ENCODE results near the gene TTC3. TPM values are rescaled to one million over a fixed set of nuclear protein-coding genes. Genes with fewer than 3 reads are reported as not detected.

Gene TTC3
- total and polyA plus RNA-seq, 2 donors: 56.5 to 670 TPM

GRCh38 chr21:37227071-37228002 is 154.3 kb downstream of the TTC3 start:
- Histone ChIP-seq H3K4me3 (ENCODE audit: low read depth, low read length) (no peak overlapping the region), H3K36me3 (ENCODE audit: insufficient read depth) (peaks cover 2% of the 10 kb centered on the region), H3K4me1 (ENCODE audit: insufficient read depth) (no peaks in the 10 kb centered on the region), H3K27ac (ENCODE audit: low read depth) (no peak overlapping the region)
- 97% methylated on average over 38 of the region's 38 CpGs for WGBS
- DNase-seq (ENCODE audit: extremely low spot score): no peak

GRCh38 chr21:37228003-37228400 is 154.9 kb downstream of the TTC3 start:
- Histone ChIP-seq H3K36me3 (ENCODE audit: insufficient read depth) (peaks cover 5% of the 10 kb centered on the region), H3K4me3 (ENCODE audit: low read depth, low read length) (no peak overlapping the region), H3K27ac (ENCODE audit: low read depth) (no peak overlapping the region), H3K4me1 (ENCODE audit: insufficient read depth) (no peaks in the 10 kb centered on the region)
- no peak for DNase-seq (ENCODE audit: extremely low spot score)
- 97% methylated on average over 16 of the region's 16 CpGs for WGBS

GRCh38 chr21:37230632-37231248 is 157.7 kb downstream of the TTC3 start:
- Histone ChIP-seq H3K4me1 (ENCODE audit: insufficient read depth) (no peaks in the 10 kb centered on the region), H3K4me3 (ENCODE audit: low read depth, low read length) (no peak overlapping the region), H3K36me3 (ENCODE audit: insufficient read depth) (peaks cover 4% of the 10 kb centered on the region), H3K27ac (ENCODE audit: low read depth) (no peak overlapping the region)
- 91% methylated on average over 23 of the region's 23 CpGs for WGBS
- DNase-seq (ENCODE audit: extremely low spot score): no peak

- DNase-seq (ENCODE audit: extremely low spot score): no peak
- 92% methylated on average over 12 of the region's 12 CpGs for WGBS
- Histone ChIP-seq H3K36me3 (ENCODE audit: insufficient read depth) (peaks cover 4% of the 10 kb centered on the region), H3K27ac (ENCODE audit: low read depth) (no peak overlapping the region), H3K4me3 (ENCODE audit: low read depth, low read length) (no peak overlapping the region), H3K4me1 (ENCODE audit: insufficient read depth) (no peaks in the 10 kb centered on the region)
Measured at GRCh38 chr21:37231249-37231645, 158.2 kb downstream of the TTC3 start.

- WGBS: 96% methylated on average over 16 of the region's 16 CpGs
- Histone ChIP-seq H3K27ac (ENCODE audit: low read depth) (no peak overlapping the region), H3K36me3 (ENCODE audit: insufficient read depth) (peaks cover 4% of the 10 kb centered on the region)
Measured at GRCh38 chr21:37231671-37232070, 158.6 kb downstream of the TTC3 start.

GRCh38 chr21:37232274-37233018 is 159.4 kb downstream of the TTC3 start:
- DNase-seq (ENCODE audit: extremely low spot score): no peak
- Histone ChIP-seq H3K27ac (ENCODE audit: low read depth) (no peak overlapping the region), H3K36me3 (ENCODE audit: insufficient read depth) (peaks cover 6% of the 10 kb centered on the region), H3K4me3 (ENCODE audit: low read depth, low read length) (no peak overlapping the region), H3K4me1 (ENCODE audit: insufficient read depth) (no peaks in the 10 kb centered on the region)
- WGBS: 93% methylated on average over 19 of the region's 19 CpGs

More at GRCh38 chr21:37231671-37232070, 158.6 kb downstream of the TTC3 start:
- H3K4me1 ChIP-seq (ENCODE audit: insufficient read depth): no peaks in the 10 kb centered on the region
- H3K4me3 ChIP-seq (ENCODE audit: low read depth, low read length): no peak overlapping the region
- DNase-seq (ENCODE audit: extremely low spot score): no peak

GRCh38 chr21:37233551-37234146 is 160.6 kb downstream of the TTC3 start:
- 95% methylated on average over 9 of the region's 9 CpGs for WGBS
- DNase-seq (ENCODE audit: extremely low spot score): no peak
- Histone ChIP-seq H3K4me3 (ENCODE audit: low read depth, low read length) (no peak overlapping the region), H3K36me3 (ENCODE audit: insufficient read depth) (peaks cover 6% of the 10 kb centered on the region), H3K4me1 (ENCODE audit: insufficient read depth) (no peaks in the 10 kb centered on the region), H3K27ac (ENCODE audit: low read depth) (no peak overlapping the region)

- H3K4me1 ChIP-seq (ENCODE audit: insufficient read depth): no peaks in the 10 kb centered on the region
- H3K27ac ChIP-seq (ENCODE audit: low read depth): no peak overlapping the region
- no peak for DNase-seq (ENCODE audit: extremely low spot score)
- H3K36me3 ChIP-seq (ENCODE audit: insufficient read depth): peaks cover 6% of the 10 kb centered on the region
- 94% methylated on average over 2 of the region's 2 CpGs for WGBS
- no peak overlapping the region for H3K4me3 ChIP-seq (ENCODE audit: low read depth, low read length)
Measured at GRCh38 chr21:37237346-37237745, 164.3 kb downstream of the TTC3 start.

GRCh38 chr21:37237764-37238163 is 164.7 kb downstream of the TTC3 start:
- no peaks in the 10 kb centered on the region for H3K4me1 ChIP-seq (ENCODE audit: insufficient read depth)
- DNase-seq (ENCODE audit: extremely low spot score): no peak
- no peak overlapping the region for H3K27ac ChIP-seq (ENCODE audit: low read depth)
- peaks cover 5% of the 10 kb centered on the region for H3K36me3 ChIP-seq (ENCODE audit: insufficient read depth)
- WGBS: 57% methylated on average over 4 of the region's 4 CpGs
- no peak overlapping the region for H3K4me3 ChIP-seq (ENCODE audit: low read depth, low read length)

- Histone ChIP-seq H3K36me3 (ENCODE audit: insufficient read depth) (peaks cover 2% of the 10 kb centered on the region), H3K4me1 (ENCODE audit: insufficient read depth) (no peaks in the 10 kb centered on the region), H3K4me3 (ENCODE audit: low read depth, low read length) (no peak overlapping the region), H3K27ac (ENCODE audit: low read depth) (no peak overlapping the region)
- no peak for DNase-seq (ENCODE audit: extremely low spot score)
- 94% methylated on average over 8 of the region's 8 CpGs for WGBS
Measured at GRCh38 chr21:37240978-37241377, 167.9 kb downstream of the TTC3 start.

- H3K4me1 ChIP-seq (ENCODE audit: insufficient read depth): no peaks in the 10 kb centered on the region
- H3K4me3 ChIP-seq (ENCODE audit: low read depth, low read length): no peak overlapping the region
- 87% methylated on average over 7 of the region's 7 CpGs for WGBS
- H3K27ac ChIP-seq (ENCODE audit: low read depth): no peak overlapping the region
- peaks cover 2% of the 10 kb centered on the region for H3K36me3 ChIP-seq (ENCODE audit: insufficient read depth)
- DNase-seq (ENCODE audit: extremely low spot score): no peak
Measured at GRCh38 chr21:37241426-37241825, 168.4 kb downstream of the TTC3 start.

- Histone ChIP-seq H3K27ac (ENCODE audit: low read depth) (no peak overlapping the region), H3K4me1 (ENCODE audit: insufficient read depth) (no peaks in the 10 kb centered on the region), H3K4me3 (ENCODE audit: low read depth, low read length) (no peak overlapping the region), H3K36me3 (ENCODE audit: insufficient read depth) (no peaks in the 10 kb centered on the region)
- WGBS: 97% methylated on average over 6 of the region's 6 CpGs
- DNase-seq (ENCODE audit: extremely low spot score): no peak
Measured at GRCh38 chr21:37243961-37244360, 170.9 kb downstream of the TTC3 start.

GRCh38 chr21:37244501-37245095 is 171.5 kb downstream of the TTC3 start:
- Histone ChIP-seq H3K4me1 (ENCODE audit: insufficient read depth) (no peaks in the 10 kb centered on the region), H3K36me3 (ENCODE audit: insufficient read depth) (no peaks in the 10 kb centered on the region), H3K27ac (ENCODE audit: low read depth) (no peak overlapping the region), H3K4me3 (ENCODE audit: low read depth, low read length) (no peak overlapping the region)
- DNase-seq (ENCODE audit: extremely low spot score): no peak
- 81% methylated on average over 12 of the region's 12 CpGs for WGBS

All from urinary bladder (tissue), 4 donors.